Keratinocyte (primary cell): Measurements from ENCODE around the gene PDE11A. TPM values are rescaled to one million over a fixed set of nuclear protein-coding genes. Genes with fewer than 3 reads are reported as not detected.

Source experiments
- DNase-seq: peaks from one replicate; pipeline ENCODE4 v3.0.0-alpha.2; 2011; ENCODE audit warnings: low read depth, missing footprints, low spot score
- FAIRE-seq: peaks from 2 replicates; lab custom pipeline; 2011; peaks lifted over from hg19 to GRCh38; lab: Jason Lieb, UNC
- H2AFZ ChIP-seq: 2 replicates; pipeline ENCODE4 v1.6.0; 2012; ENCODE audit warnings: low read length, control low read depth, inconsistent platforms; ENCODE audit not compliant: control insufficient read depth
- H3K27ac ChIP-seq: 2 replicates; pipeline ENCODE4 v1.5.1; 2011; ENCODE audit warnings: low read length; ENCODE audit not compliant: control insufficient read depth, insufficient read depth
- H3K27me3 ChIP-seq: 3 replicates; pipeline ENCODE4 v1.6.0; 2011; ENCODE audit warnings: low read length; ENCODE audit not compliant: control insufficient read depth, insufficient read depth; ENCODE audit errors: extremely low read depth
- H3K36me3 ChIP-seq, 2 experiments: 2 replicates in 1 of 2; 3 replicates in 1 of 2; pipeline ENCODE4 v1.5.1; 2011; ENCODE audit warnings: low read length in 2 of 2, mild to moderate bottlenecking in 1 of 2; ENCODE audit not compliant: control insufficient read depth in 2 of 2, insufficient read depth in 2 of 2; ENCODE audit errors: extremely low read depth in 1 of 2
- H3K4me1 ChIP-seq: 3 replicates; pipeline ENCODE4 v1.5.1; 2011; ENCODE audit warnings: low read length; ENCODE audit not compliant: control insufficient read depth, insufficient read depth; ENCODE audit errors: extremely low read depth
- H3K4me2 ChIP-seq: 3 replicates; pipeline ENCODE4 v1.6.0; 2011; ENCODE audit warnings: low read depth, low read length; ENCODE audit not compliant: control insufficient read depth, insufficient read depth; ENCODE audit errors: extremely low read depth
- H3K4me3 ChIP-seq, 3 experiments: fragments of 200-600 bp in 1 of 3; sonication (generic) in 1 of 3; 2 replicates in 2 of 3; 3 replicates in 1 of 3; pipeline ENCODE4 v1.5.1; 2011 to 2016; ENCODE audit warnings: low read length in 3 of 3, mild to moderate bottlenecking in 3 of 3, control low read depth in 2 of 3, inconsistent platforms in 1 of 3, low read depth in 1 of 3, mixed read lengths in 1 of 3, mixed run types in 1 of 3, moderate library complexity in 1 of 3; ENCODE audit not compliant: control insufficient read depth in 2 of 3, insufficient read depth in 2 of 3; ENCODE audit errors: extremely low read depth in 1 of 3
- H3K79me2 ChIP-seq: 2 replicates; pipeline ENCODE4 v1.6.0; 2012; ENCODE audit warnings: low read length; ENCODE audit not compliant: control insufficient read depth, insufficient read depth
- H3K9ac ChIP-seq: 3 replicates; pipeline ENCODE4 v1.6.0; 2011; ENCODE audit warnings: low read length; ENCODE audit not compliant: control insufficient read depth, insufficient read depth; ENCODE audit errors: extremely low read depth
- H3K9me1 ChIP-seq: 3 replicates; pipeline ENCODE4 v1.6.0; 2011; ENCODE audit warnings: low read length; ENCODE audit not compliant: control insufficient read depth, insufficient read depth; ENCODE audit errors: extremely low read depth
- H3K9me3 ChIP-seq: 2 replicates; pipeline ENCODE4 v1.5.1; 2012; ENCODE audit warnings: low read depth, low read length; ENCODE audit not compliant: control insufficient read depth
- H4K20me1 ChIP-seq: 3 replicates; pipeline ENCODE4 v1.6.0; 2011; ENCODE audit warnings: low read length; ENCODE audit not compliant: control insufficient read depth, insufficient read depth; ENCODE audit errors: extremely low read depth
- EZH2 ChIP-seq: IDR thresholded peaks from one replicate; pipeline ENCODE4 v1.6.1; 2012; ENCODE audit warnings: inconsistent platforms, mild to moderate bottlenecking, low read length, moderate library complexity
- dilution Hi-C: fragments of 300-500 bp; cut with MboI; formaldehyde crosslinking; loops from one replicate; pipeline ENCODE4 v1.7.0; 2020; ENCODE audit warnings: low sequenced_read_pairs; ENCODE audit not compliant: extremely low pct_ligation_motif_present
- polyA plus RNA-seq, 5 experiments: library from polyadenylated mRNA; depleted of rRNA in 3 of 5; stranded (reverse) in 3 of 5; stranded (forward) in 1 of 5; unstranded in 1 of 5; fragments of >200 nt; gene quantifications; 1 replicate in 1 of 5; 2 replicates in 3 of 5; 3 replicates in 1 of 5; pipeline versions ENCODE4 v1.2.1 to v1.2.3, GENCODE V29; 2011 to 2012; ENCODE audit warnings: missing spikeins in 2 of 5, low read depth in 1 of 5, low replicate concordance in 1 of 5
- TF ChIP-seq, protein P1 (sequence below), 3 experiments: IDR thresholded peaks in 1 of 3; conservative IDR thresholded peaks in 1 of 3; optimal IDR thresholded peaks in 1 of 3; 2 replicates in 2 of 3; 3 replicates in 1 of 3; pipeline versions ENCODE3 to v1.5.1; 2011; ENCODE audit warnings: low read length in 3 of 3, mild to moderate bottlenecking in 3 of 3, moderate library complexity in 2 of 3, control low read depth in 1 of 3, inconsistent platforms in 1 of 3; ENCODE audit not compliant: insufficient read depth in 2 of 3; ENCODE audit errors: extremely low read depth in 1 of 3

The PDE11A gene
- polyA plus RNA-seq, 1 donor (not counting 4 experiments of a cell fraction or from before 2014, with no cell fraction given): 0.01 TPM

DNA sequence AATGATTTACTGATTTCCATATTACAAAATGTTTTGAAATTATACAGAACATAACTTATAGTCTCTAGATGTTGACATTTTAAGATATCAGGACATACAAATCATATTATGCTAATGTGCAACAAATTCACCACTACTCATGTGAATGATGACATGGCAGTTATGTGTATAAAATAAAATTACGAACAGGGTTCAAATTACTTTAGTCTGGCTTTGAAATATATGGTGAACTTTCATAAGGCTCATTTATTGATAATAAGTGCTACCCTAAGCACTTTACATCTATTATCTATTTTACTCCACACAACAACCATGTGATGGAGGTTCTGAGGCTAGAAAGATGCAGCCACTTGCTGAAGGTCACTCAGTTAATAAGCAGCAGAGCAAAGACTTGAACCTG is 62.8 kb downstream of the PDE11A start:
- H3K9me1 ChIP-seq: no peaks in the 10 kb centered on the region
- TF ChIP-seq, protein P1, sequence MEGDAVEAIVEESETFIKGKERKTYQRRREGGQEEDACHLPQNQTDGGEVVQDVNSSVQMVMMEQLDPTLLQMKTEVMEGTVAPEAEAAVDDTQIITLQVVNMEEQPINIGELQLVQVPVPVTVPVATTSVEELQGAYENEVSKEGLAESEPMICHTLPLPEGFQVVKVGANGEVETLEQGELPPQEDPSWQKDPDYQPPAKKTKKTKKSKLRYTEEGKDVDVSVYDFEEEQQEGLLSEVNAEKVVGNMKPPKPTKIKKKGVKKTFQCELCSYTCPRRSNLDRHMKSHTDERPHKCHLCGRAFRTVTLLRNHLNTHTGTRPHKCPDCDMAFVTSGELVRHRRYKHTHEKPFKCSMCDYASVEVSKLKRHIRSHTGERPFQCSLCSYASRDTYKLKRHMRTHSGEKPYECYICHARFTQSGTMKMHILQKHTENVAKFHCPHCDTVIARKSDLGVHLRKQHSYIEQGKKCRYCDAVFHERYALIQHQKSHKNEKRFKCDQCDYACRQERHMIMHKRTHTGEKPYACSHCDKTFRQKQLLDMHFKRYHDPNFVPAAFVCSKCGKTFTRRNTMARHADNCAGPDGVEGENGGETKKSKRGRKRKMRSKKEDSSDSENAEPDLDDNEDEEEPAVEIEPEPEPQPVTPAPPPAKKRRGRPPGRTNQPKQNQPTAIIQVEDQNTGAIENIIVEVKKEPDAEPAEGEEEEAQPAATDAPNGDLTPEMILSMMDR (optimal IDR thresholded peaks at IDR 0.05 in 1 of 3, IDR thresholded peaks at IDR 0.05 in 1 of 3, conservative IDR thresholded peaks at IDR 0.05 in 1 of 3; ENCODE audit: extremely low read depth in 1 of 3, insufficient read depth in 2 of 3, low read length in 3 of 3): no peak
- TF ChIP-seq EZH2: no peak
- DNase-seq (no peak), FAIRE-seq (no peak)
- no peaks in the 10 kb centered on the region for H3K79me2 ChIP-seq
- no peaks in the 10 kb centered on the region for H3K4me1 ChIP-seq
- no peaks in the 10 kb centered on the region for H4K20me1 ChIP-seq
- no peak overlapping the region for H2AFZ ChIP-seq
- H3K4me2 ChIP-seq: no peak overlapping the region
- no peak overlapping the region for H3K9ac ChIP-seq
- no peak overlapping the region for H3K27ac ChIP-seq
- no peaks in the 10 kb centered on the region for H3K27me3 ChIP-seq
- H3K4me3 ChIP-seq: no peak overlapping the region
- no peaks in the 10 kb centered on the region for H3K36me3 ChIP-seq
- dilution Hi-C loops: no loop called here
- no peaks in the 10 kb centered on the region for H3K9me3 ChIP-seq

DNA sequence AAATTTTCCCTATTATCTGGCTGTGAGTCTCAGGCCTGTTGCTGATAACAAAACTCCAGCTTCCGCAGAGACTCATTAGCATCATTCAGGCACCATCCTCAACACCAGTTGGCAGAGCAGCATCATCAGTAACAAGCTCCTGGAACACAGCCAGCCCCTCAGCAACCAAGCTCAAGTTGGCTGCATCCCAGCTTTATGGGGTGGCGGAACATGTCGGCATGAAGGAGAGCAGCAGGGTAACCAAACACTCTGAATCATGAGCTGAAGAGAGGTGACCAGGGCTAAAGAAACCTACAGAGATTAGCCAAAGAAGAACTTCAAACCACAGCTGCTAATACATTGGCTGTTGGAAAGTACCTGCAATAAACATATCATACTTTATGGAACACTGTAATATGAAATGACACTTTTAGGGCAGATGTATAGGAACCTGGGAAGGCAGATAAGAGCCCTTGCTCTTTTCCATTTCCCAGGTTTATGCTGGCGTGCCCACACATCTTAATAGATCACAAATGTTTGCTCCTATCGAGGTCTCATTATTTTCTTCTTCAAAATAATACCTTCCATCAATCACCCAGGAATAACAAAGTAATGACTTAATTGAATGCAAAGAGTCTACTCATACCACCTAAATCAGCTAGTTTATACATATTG is 63.8 kb downstream of the PDE11A start:
- dilution Hi-C loops: no loop called here
- H3K9me3 ChIP-seq: no peaks in the 10 kb centered on the region
- no peaks in the 10 kb centered on the region for H3K9me1 ChIP-seq
- no peaks in the 10 kb centered on the region for H3K27me3 ChIP-seq
- H3K36me3 ChIP-seq: no peaks in the 10 kb centered on the region
- DNase-seq (no peak), FAIRE-seq (no peak)
- no peaks in the 10 kb centered on the region for H3K4me1 ChIP-seq
- H4K20me1 ChIP-seq: no peaks in the 10 kb centered on the region
- no peak overlapping the region for H2AFZ ChIP-seq
- no peak overlapping the region for H3K4me3 ChIP-seq
- H3K4me2 ChIP-seq: no peak overlapping the region
- TF ChIP-seq, protein P1 (optimal IDR thresholded peaks at IDR 0.05 in 1 of 3, IDR thresholded peaks at IDR 0.05 in 1 of 3, conservative IDR thresholded peaks at IDR 0.05 in 1 of 3; ENCODE audit: extremely low read depth in 1 of 3, insufficient read depth in 2 of 3, low read length in 3 of 3): no peak
- H3K27ac ChIP-seq: no peak overlapping the region
- H3K79me2 ChIP-seq: no peaks in the 10 kb centered on the region
- no peak overlapping the region for H3K9ac ChIP-seq
